Thoracic aorta (tissue), 2 donors: ENCODE results near the gene GDF10. TPM values are rescaled to one million over a fixed set of nuclear protein-coding genes. Genes with fewer than 3 reads are reported as not detected.

ENCODE experiments used
- ATAC-seq: fragments of 150-250 bp; one replicate; pipeline ENCODE4 v1.8.0; 2017; ENCODE audit warnings: low read depth; ENCODE audit not compliant: insufficient number of reproducible peaks, low FRiP score
- DNase-seq: peaks from one replicate; pipeline ENCODE4 v3.0.0-alpha.2; 2020; ENCODE audit warnings: low spot score
- H3K27ac ChIP-seq, 2 donors: fragments of 200-600 bp; sonication (generic); 1 replicate in 1 of 2; 2 replicates in 1 of 2; pipeline ENCODE4 v1.5.1; 2016; ENCODE audit warnings: mild to moderate bottlenecking in 2 of 2, moderate library complexity in 2 of 2
- H3K27me3 ChIP-seq: fragments of 200-600 bp; sonication (generic); replicated peaks from 2 replicates; pipeline ENCODE4 v1.6.0; 2016; ENCODE audit warnings: mild to moderate bottlenecking; ENCODE audit not compliant: insufficient read depth
- H3K36me3 ChIP-seq: fragments of 200-600 bp; sonication (generic); one replicate; pipeline ENCODE4 v1.5.1; 2016
- H3K4me1 ChIP-seq, 2 donors: fragments of 200-600 bp; sonication (generic); 1 replicate in 1 of 2; 2 replicates in 1 of 2; pipeline versions ENCODE4 v1.5.1 to v1.6.0; 2016; ENCODE audit warnings: low read depth in 2 of 2, mild to moderate bottlenecking in 1 of 2; ENCODE audit not compliant: control insufficient read depth in 1 of 2
- H3K4me3 ChIP-seq: fragments of 200-600 bp; sonication (generic); 2 replicates; pipeline ENCODE4 v1.5.1; 2016; ENCODE audit warnings: mild to moderate bottlenecking
- H3K9me3 ChIP-seq: fragments of 200-600 bp; sonication (generic); 2 replicates; pipeline ENCODE4 v1.5.1; 2016
- CTCF ChIP-seq: fragments of 200-600 bp; sonication (generic); IDR thresholded peaks from one replicate; pipeline ENCODE4 v1.5.1; 2019; ENCODE audit warnings: antibody characterized with exemption
- total RNA-seq, 2 donors: library from RNA; depleted of rRNA; stranded (reverse); fragments of >200 nt; gene quantifications; one replicate each; pipeline versions ENCODE4 v1.1.0 to v1.2.3, GENCODE V29; 2016

Gene GDF10
- total RNA-seq, 2 donors from 2014 or later, result 2.4 to 2.5 TPM

DNA sequence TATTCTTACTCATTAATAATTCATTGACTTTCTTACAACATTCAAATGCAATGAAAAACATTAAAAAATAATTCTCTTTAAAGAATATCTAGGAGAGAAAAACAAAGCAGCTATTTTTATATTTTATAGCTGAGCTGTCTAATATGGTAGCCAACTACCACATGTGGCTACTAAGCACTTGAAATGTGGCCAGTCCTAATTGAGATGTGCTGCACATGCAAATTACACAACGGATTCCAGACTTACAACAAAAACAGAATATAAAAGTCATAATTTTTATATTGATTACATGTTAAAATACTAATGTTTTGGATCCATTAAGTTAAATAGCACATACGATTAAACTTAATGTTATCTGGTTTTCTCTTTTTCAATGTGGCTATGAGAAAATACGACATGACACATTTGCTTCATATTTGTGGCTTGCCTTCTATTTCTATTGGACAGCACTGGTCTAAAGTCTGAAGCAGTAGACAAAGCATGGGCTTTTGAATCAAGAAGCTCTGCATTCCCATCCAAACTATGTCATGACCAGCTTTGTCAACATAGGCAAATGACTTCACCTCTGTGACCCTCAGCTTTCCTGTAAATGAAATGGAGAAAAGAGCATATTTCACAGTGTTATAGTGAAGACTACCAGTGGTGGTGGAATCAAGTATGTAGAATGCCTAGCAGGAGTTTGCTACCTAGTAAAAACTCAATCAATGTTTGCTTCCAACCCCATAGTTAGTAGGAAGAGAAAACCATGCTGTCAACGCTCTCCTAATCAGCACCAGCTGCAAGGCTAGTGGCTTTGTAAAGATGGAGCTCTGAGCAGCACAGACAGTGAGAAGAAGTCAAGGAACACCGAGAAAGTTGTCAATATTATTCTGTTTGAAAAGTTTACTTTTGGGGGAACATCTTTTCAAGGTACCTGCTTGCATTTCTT is 37.1 kb upstream of the GDF10 start:
- Histone ChIP-seq H3K36me3 (no peaks in the 10 kb centered on the region), H3K27me3 (no peaks in the 10 kb centered on the region), H3K27ac (no peak overlapping the region), H3K4me1 (peaks cover 0 to 5% of the 10 kb centered on the region in 2 donors), H3K4me3 (no peak overlapping the region), H3K9me3 (no peaks in the 10 kb centered on the region)
- no peak for TF ChIP-seq CTCF
- ATAC-seq, result no peak
- DNase-seq, result no peak

DNA sequence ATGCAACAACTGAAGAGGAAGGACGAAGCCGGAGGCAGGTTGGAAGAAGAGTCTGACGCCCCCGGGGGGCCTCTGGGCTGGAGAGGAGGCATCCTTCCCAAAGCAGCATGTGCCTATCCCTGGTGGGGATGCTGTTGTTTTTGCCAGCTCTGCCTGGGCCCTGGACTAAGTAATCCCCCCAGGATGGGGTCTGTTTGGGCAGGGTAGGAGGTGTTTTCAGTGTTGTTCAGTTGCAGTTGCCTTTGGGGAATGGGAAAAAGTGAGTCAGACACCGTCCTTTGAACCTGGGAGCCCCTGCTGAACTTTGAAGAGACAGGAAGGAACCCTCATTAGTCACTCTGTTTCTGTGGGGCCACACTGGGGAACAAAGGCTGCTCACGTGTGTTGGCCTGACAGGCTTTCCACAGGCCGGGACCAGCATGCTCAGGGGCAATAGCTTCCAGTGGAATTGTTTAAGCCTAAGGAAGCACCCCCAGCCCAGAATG is 35.2 kb upstream of the GDF10 start:
- Histone ChIP-seq H3K36me3 (no peaks in the 10 kb centered on the region), H3K27ac (no peak overlapping the region), H3K4me1 (peaks cover 0 to 5% of the 10 kb centered on the region in 2 donors), H3K27me3 (no peaks in the 10 kb centered on the region), H3K9me3 (no peaks in the 10 kb centered on the region), H3K4me3 (no peak overlapping the region)
- ATAC-seq, result no peak
- DNase-seq, result no peak
- TF ChIP-seq CTCF, result no peak

DNA sequence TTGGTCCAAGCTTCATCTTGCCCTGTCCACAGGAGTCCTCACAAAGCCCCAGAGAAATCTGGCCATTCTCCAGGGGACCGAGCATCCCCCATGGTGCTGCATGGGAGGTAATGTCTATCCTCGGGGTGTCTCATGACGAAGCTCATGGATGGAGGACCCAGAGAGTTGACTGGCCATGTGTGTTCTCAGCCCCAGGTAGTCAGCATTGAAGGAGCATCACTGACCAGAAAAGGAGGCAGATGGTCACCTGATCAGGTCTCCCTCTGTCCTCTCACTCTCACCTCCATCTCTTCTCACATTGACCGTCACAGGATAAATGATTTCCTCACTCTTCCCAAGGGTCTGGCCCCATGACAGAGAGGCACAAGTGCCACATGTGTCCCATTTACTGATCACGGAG is 33.4 kb upstream of the GDF10 start:
- H3K4me1 ChIP-seq, result peaks cover 0 to 5% of the 10 kb centered on the region in 2 donors
- TF ChIP-seq CTCF, result no peak
- H3K27me3 ChIP-seq, result no peaks in the 10 kb centered on the region
- DNase-seq (no peak), ATAC-seq (no peak)
- no peaks in the 10 kb centered on the region for H3K36me3 ChIP-seq
- H3K9me3 ChIP-seq, result no peaks in the 10 kb centered on the region
- no peak overlapping the region for H3K4me3 ChIP-seq
- no peak overlapping the region for H3K27ac ChIP-seq

- ATAC-seq (no peak), DNase-seq (no peak)
- H3K36me3 ChIP-seq, result no peaks in the 10 kb centered on the region
- no peak overlapping the region for H3K27ac ChIP-seq
- TF ChIP-seq CTCF, result no peak
- H3K27me3 ChIP-seq, result no peaks in the 10 kb centered on the region
- H3K4me1 ChIP-seq, result no peaks in the 10 kb centered on the region
- H3K9me3 ChIP-seq, result no peaks in the 10 kb centered on the region
- no peak overlapping the region for H3K4me3 ChIP-seq
Measured at GRCh38 chr10:47268696-47269095, 31.3 kb upstream of the GDF10 start.

- TF ChIP-seq CTCF, result no peak
- Histone ChIP-seq H3K36me3 (no peaks in the 10 kb centered on the region), H3K4me1 (no peaks in the 10 kb centered on the region), H3K27me3 (no peaks in the 10 kb centered on the region), H3K4me3 (no peak overlapping the region), H3K9me3 (no peaks in the 10 kb centered on the region), H3K27ac (no peak overlapping the region)
- no peak for DNase-seq
- ATAC-seq, result no peak
Measured at GRCh38 chr10:47269294-47269693, 30.7 kb upstream of the GDF10 start.
